Measurements from ENCODE around the gene LIMD2. TPM values are rescaled to one million over a fixed set of nuclear protein-coding genes. Genes with fewer than 3 reads are reported as not detected.

LIMD2 gene
- total RNA-seq, 1 experiment from 2014 or later: 35.2 TPM

DNA sequence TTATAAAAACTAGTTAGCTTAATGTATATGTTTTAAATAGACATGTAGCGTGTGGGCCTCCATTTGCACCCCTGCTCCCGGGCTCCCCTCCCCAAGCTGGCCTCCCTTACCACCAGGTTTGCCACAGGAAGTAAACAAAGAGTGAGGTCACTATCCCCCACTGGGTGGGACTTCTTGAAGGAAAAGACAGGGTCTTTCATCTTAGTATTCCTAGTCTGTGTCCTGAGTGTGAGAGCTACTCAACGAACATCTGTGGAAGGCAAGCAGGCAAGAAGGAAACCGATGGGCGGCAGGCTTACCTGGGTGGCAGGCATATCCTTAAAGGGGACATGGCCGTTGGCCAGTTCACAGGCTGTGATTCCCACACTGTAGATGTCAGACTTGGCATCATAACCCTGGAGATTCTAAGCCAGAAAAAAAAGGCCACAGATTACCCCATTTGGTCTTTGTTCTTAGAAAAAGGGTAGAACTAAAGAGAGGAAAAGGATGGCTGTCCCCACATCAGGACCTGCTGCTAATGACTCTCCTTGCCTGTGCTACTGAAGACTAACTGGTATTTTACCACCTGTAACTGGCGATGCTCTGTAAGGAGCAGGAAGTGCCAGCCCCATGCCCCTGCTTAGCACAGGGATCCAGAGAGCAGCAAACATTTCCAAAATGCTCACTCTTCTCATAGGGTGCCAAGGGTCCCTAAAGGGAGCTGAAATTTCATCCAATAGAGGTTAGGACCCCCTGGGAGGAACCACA lies 6.6 kb upstream of the LIMD2 start:
- no peak for DNase-seq (ENCODE audit: low read depth in 1 of 2, low spot score in 2 of 2)
- Histone ChIP-seq H3K27ac (no peak overlapping the region), H3K4me1 (replicated peaks) (no peaks in the 10 kb centered on the region), H3K9me3 (replicated peaks) (no peaks in the 10 kb centered on the region), H3K27me3 (replicated peaks) (no peaks in the 10 kb centered on the region), H3K36me3 (peaks cover 65% of the 10 kb centered on the region), H3K4me3 (no peak overlapping the region)

- Histone ChIP-seq H3K36me3 (peaks cover 66% of the 10 kb centered on the region), H3K27ac (no peak overlapping the region), H3K27me3 (replicated peaks) (no peaks in the 10 kb centered on the region), H3K9me3 (replicated peaks) (peaks cover 4% of the 10 kb centered on the region; the same call in 1 of the 2 replicates), H3K4me1 (replicated peaks) (peaks cover 5% of the 10 kb centered on the region), H3K4me3 (no peak overlapping the region)
- no peak for DNase-seq (ENCODE audit: low read depth in 1 of 2, low spot score in 2 of 2)
Measured at GRCh38 chr17:63705657-63706056, 5.7 kb upstream of the LIMD2 start.

DNA sequence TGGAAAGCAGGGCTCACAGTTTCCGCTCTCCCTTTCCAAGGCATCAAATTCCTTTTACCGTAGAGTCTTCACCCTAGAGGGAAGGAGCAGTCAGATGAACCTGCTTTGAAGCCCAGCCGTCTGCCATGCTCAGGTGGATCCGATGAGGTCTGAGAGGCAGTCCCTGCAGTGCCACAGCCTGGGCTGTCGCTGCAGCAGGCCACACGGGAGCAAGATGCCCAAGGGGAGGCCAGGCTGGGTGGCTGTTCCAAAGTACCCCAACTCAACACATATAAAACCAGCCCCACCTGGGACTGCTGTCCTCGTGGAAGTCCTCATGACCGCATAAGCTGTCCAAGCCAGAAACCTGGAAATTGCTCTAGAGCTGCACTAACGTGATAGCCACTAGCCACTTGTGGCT lies 4.9 kb upstream of the LIMD2 start:
- peaks cover 11% of the 10 kb centered on the region for H3K4me1 ChIP-seq (replicated peaks)
- H3K27me3 ChIP-seq (replicated peaks): no peaks in the 10 kb centered on the region
- H3K27ac ChIP-seq: no peak overlapping the region
- peaks cover 64% of the 10 kb centered on the region for H3K36me3 ChIP-seq
- no peak overlapping the region for H3K4me3 ChIP-seq
- no peak for DNase-seq (ENCODE audit: low read depth in 1 of 2, low spot score in 2 of 2)
- H3K9me3 ChIP-seq (replicated peaks): peaks cover 10% of the 10 kb centered on the region

GRCh38 chr17:63704259-63704576 lies 4.3 kb upstream of the LIMD2 start:
- Histone ChIP-seq H3K4me1 (replicated peaks) (peaks cover 13% of the 10 kb centered on the region), H3K27me3 (replicated peaks) (no peaks in the 10 kb centered on the region), H3K36me3 (peaks cover 63% of the 10 kb centered on the region), H3K4me3 (no peak overlapping the region), H3K27ac (no peak overlapping the region), H3K9me3 (replicated peaks) (peaks cover 10% of the 10 kb centered on the region)
- no peak for DNase-seq (ENCODE audit: low read depth in 1 of 2, low spot score in 2 of 2)

DNA sequence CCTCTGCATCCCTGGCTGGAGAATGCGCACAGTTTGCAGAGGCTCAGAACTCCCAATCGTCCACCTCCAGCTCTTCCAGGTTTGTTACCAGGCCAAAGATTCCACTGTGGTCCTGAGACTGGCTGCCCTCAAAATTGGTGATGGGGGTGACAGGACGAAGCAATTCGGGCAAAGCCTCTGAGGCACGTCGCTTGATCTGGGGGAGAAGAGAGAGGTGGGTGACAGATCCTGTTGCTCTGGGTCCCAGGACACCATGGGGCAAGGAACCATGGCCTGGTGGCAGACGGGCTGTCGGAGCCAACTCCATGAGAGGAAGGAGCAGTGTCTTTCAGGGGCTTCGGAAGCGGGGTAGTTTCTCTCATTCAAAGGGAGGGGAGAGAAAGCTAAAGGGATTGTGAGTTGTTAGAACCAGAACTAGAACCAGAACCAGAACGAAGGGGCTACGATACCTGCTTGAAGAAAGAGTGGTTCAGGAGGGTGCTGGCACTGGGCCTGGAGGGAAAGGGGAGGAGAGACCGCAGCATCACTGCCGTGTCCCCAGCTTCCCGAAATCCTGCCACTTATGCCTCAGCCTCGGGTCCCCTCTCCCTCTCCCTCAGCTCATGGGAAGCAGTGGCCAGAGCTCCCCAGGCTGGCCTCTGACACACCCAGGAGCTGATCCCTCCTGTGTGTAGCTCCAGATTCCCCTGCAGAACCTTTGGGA lies 3.8 kb upstream of the LIMD2 start:
- Histone ChIP-seq H3K27ac (no peak overlapping the region), H3K4me3 (no peak overlapping the region), H3K9me3 (replicated peaks) (peaks cover 10% of the 10 kb centered on the region), H3K36me3 (peaks cover 63% of the 10 kb centered on the region), H3K27me3 (replicated peaks) (no peaks in the 10 kb centered on the region), H3K4me1 (replicated peaks) (peaks cover 19% of the 10 kb centered on the region)
- no peak for DNase-seq (ENCODE audit: low read depth in 1 of 2, low spot score in 2 of 2)

GRCh38 chr17:63703029-63703428 lies 3.1 kb upstream of the LIMD2 start:
- H3K36me3 ChIP-seq: peaks cover 61% of the 10 kb centered on the region
- no peak for DNase-seq (ENCODE audit: low read depth in 1 of 2, low spot score in 2 of 2)
- H3K27me3 ChIP-seq (replicated peaks): no peaks in the 10 kb centered on the region
- no peak overlapping the region for H3K27ac ChIP-seq
- H3K4me3 ChIP-seq: no peak overlapping the region
- H3K4me1 ChIP-seq (replicated peaks): peaks cover 25% of the 10 kb centered on the region
- peaks cover 10% of the 10 kb centered on the region for H3K9me3 ChIP-seq (replicated peaks)

GRCh38 chr17:63702721-63703015 lies 2.7 kb upstream of the LIMD2 start:
- Histone ChIP-seq H3K36me3 (peaks cover 63% of the 10 kb centered on the region), H3K4me1 (replicated peaks) (peaks cover 29% of the 10 kb centered on the region), H3K4me3 (no peak overlapping the region), H3K9me3 (replicated peaks) (peaks cover 10% of the 10 kb centered on the region), H3K27me3 (replicated peaks) (no peaks in the 10 kb centered on the region), H3K27ac (no peak overlapping the region)
- DNase-seq (ENCODE audit: low read depth in 1 of 2, low spot score in 2 of 2): no peak

- Histone ChIP-seq H3K27me3 (replicated peaks) (no peaks in the 10 kb centered on the region), H3K9me3 (replicated peaks) (peaks cover 10% of the 10 kb centered on the region), H3K4me1 (replicated peaks) (peaks cover 29% of the 10 kb centered on the region), H3K36me3 (peaks cover 69% of the 10 kb centered on the region), H3K4me3 (no peak overlapping the region), H3K27ac (no peak overlapping the region)
- no peak for DNase-seq (ENCODE audit: low read depth in 1 of 2, low spot score in 2 of 2)
Measured at GRCh38 chr17:63701868-63702720, 2.2 kb upstream of the LIMD2 start.

GRCh38 chr17:63701456-63701820 lies 1.5 kb upstream of the LIMD2 start:
- no peak for DNase-seq (ENCODE audit: low read depth in 1 of 2, low spot score in 2 of 2)
- Histone ChIP-seq H3K27ac (no peak overlapping the region), H3K9me3 (replicated peaks) (peaks cover 10% of the 10 kb centered on the region), H3K4me1 (replicated peaks) (peaks cover 29% of the 10 kb centered on the region), H3K27me3 (replicated peaks) (no peaks in the 10 kb centered on the region), H3K4me3 (no peak overlapping the region), H3K36me3 (peaks cover 70% of the 10 kb centered on the region)

DNA sequence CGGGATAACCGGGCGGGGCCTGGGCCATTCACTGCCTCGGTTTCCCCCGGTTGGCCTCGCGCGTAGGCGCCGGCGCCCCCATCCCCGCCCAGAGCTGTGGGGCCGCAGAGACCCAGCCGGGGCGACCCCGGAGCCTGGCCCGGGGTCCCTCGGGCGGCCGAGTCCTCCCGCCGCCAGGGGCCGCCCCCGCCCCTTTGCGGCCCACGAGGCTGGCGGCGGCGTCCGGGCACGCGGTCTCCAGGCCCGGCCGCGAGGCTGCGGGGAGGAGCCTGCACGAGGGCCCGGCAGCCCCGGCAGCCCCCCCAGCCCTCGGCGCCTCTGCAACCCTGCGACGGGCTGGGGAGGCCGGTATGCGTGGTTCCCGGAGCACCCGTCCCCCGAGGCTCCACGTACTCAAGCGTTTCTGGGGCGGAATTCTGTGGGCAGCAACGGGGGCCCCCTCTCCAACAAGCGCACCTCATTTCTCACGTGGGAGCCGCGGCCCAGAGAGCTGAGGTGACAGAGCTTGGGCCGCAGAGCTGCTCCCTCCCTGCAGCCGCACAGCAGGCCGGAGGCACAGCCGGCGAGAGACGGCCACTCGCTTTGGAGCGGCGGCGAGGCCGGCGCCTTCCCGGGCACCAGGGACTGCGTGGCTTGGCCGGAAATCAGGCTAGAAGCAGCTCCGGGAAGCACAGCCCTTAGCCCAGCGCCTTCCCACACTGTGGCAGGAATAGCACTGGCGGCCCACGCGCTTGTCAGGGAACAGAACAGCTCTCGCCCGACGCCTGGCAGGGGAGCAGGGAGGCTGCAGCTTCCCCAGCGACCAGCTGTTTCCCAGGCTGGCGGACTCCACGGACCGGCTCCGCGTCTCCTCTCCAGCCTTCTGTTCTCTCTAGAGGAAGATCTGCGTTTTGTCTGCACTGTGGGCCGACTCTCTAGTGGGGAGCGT lies 867 bp upstream of the LIMD2 start:
- DNase-seq (ENCODE audit: low read depth in 1 of 2, low spot score in 2 of 2): no peak
- H3K36me3 ChIP-seq: peaks cover 75% of the 10 kb centered on the region

GRCh38 chr17:63698886-63699637 lies 863 bp downstream of the LIMD2 start:
- Histone ChIP-seq H3K27me3 (replicated peaks) (no peaks in the 10 kb centered on the region), H3K4me1 (replicated peaks) (peaks cover 29% of the 10 kb centered on the region), H3K4me3 (peak overlapping the region; percentile 96), H3K9me3 (replicated peaks) (peaks cover 10% of the 10 kb centered on the region), H3K36me3 (peaks cover 75% of the 10 kb centered on the region), H3K27ac (peak overlapping the region; percentile 84)
- DNase-seq (ENCODE audit: low read depth in 1 of 2, low spot score in 2 of 2): peak; percentile 52 to 83

More for the DNA sequence above, 867 bp upstream of the LIMD2 start:
- Histone ChIP-seq H3K4me1 (replicated peaks) (peaks cover 29% of the 10 kb centered on the region), H3K27ac (peak overlapping the region; percentile 84), H3K4me3 (peak overlapping the region; percentile 96), H3K9me3 (replicated peaks) (peaks cover 10% of the 10 kb centered on the region), H3K27me3 (replicated peaks) (no peaks in the 10 kb centered on the region)

DNA sequence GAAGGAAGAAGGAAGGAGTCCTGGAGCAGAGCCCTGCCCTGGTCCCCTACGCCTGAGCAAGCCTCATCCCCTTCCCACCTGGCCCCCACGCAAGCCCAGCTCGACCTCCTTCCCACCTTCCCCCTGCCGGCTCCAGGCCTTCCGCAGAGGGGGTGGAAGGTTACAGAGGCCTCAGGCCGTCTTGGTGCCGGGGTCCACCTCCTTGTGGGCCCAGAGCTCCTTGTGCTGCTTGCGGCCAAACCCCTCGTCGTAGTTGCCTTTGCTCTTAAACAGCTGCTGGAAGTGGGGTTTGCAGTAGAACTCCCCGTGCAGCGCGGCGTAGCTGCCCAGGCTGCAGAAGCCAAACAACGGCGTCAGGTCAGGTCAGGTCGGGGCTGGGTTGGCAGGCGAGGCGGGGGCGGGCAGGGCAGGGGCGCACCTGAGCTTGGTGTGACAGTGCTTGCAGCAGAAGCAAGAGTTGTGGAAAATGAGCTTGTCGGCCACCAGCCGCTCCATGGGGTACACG lies 1.5 kb downstream of the LIMD2 start:
- no peaks in the 10 kb centered on the region for H3K27me3 ChIP-seq (replicated peaks)
- H3K4me1 ChIP-seq (replicated peaks): peaks cover 29% of the 10 kb centered on the region
- H3K27ac ChIP-seq: no peak overlapping the region
- peaks cover 75% of the 10 kb centered on the region for H3K36me3 ChIP-seq
- H3K9me3 ChIP-seq (replicated peaks): peaks cover 10% of the 10 kb centered on the region
- no peak for DNase-seq (ENCODE audit: low read depth in 1 of 2, low spot score in 2 of 2)
- H3K4me3 ChIP-seq: peak overlapping the region; percentile 96
